Measurements from ENCODE around the gene CTNNA3.
"Not testable (repeated sequence)": the region's sequence is repeated elsewhere in the genome, so short reads cannot be mapped to it uniquely, and the experiment has no call there.

CTNNA3 gene

GRCh38 chr10:67537906-67538305 lies 158.1 kb downstream of the CTNNA3 start:
- H3K27ac ChIP-seq (ENCODE audit: low read length): no peak overlapping the region
- no peaks in the 10 kb centered on the region for H3K9me3 ChIP-seq (ENCODE audit: control insufficient read depth, low read depth, low read length)
- H3K4me3 ChIP-seq (ENCODE audit: low read length): no peak overlapping the region
- H3K9ac ChIP-seq (ENCODE audit: low read length): no peak overlapping the region
- H3K36me3 ChIP-seq (ENCODE audit: control insufficient read depth, low read depth, low read length): no peaks in the 10 kb centered on the region
- no peaks in the 10 kb centered on the region for H3K27me3 ChIP-seq (ENCODE audit: control insufficient read depth, insufficient read depth, low read length)
- no peaks in the 10 kb centered on the region for H3K4me1 ChIP-seq (ENCODE audit: control insufficient read depth, low read depth, low read length)

GRCh38 chr10:67533376-67533775 lies 162.6 kb downstream of the CTNNA3 start:
- H3K27ac ChIP-seq (ENCODE audit: low read length): no peak overlapping the region
- H3K4me1 ChIP-seq (ENCODE audit: control insufficient read depth, low read depth, low read length): no peaks in the 10 kb centered on the region
- H3K9ac ChIP-seq (ENCODE audit: low read length): no peak overlapping the region
- no peaks in the 10 kb centered on the region for H3K9me3 ChIP-seq (ENCODE audit: control insufficient read depth, low read depth, low read length)
- no peaks in the 10 kb centered on the region for H3K27me3 ChIP-seq (ENCODE audit: control insufficient read depth, insufficient read depth, low read length)
- no peaks in the 10 kb centered on the region for H3K36me3 ChIP-seq (ENCODE audit: control insufficient read depth, low read depth, low read length)
- H3K4me3 ChIP-seq (ENCODE audit: low read length): no peak overlapping the region

- H3K36me3 ChIP-seq (ENCODE audit: control insufficient read depth, low read depth, low read length); H3K4me3 ChIP-seq (ENCODE audit: low read length); H3K4me1 ChIP-seq (ENCODE audit: control insufficient read depth, low read depth, low read length); H3K27me3 ChIP-seq (ENCODE audit: control insufficient read depth, insufficient read depth, low read length); H3K9ac ChIP-seq (ENCODE audit: low read length); H3K27ac ChIP-seq (ENCODE audit: low read length); H3K9me3 ChIP-seq (ENCODE audit: control insufficient read depth, low read depth, low read length): not testable (repeated sequence)
These were observed 165.0 kb downstream of the CTNNA3 start for GRCh38 chr10:67530990-67531389.

DNA sequence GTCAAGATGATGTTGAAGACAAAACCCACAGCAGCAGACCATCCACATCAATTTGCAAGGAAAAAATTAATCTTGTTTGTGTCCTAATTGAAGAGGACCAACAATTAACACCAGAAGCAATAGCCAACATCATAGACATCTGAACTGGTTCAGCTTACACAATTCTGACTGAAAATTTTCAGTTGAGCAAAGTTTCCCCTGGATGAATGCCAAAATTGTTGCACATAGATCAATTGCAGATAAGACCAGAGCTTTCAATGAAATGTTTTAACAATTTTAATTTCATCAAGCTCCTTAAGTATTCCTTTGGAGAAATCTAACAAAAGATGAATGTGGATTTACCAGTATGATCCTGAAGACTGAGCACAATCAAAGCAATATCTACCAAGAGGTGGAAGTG lies 168.6 kb downstream of the CTNNA3 start:
- Histone ChIP-seq H3K27ac (ENCODE audit: low read length) (no peak overlapping the region), H3K9me3 (ENCODE audit: control insufficient read depth, low read depth, low read length) (no peaks in the 10 kb centered on the region), H3K4me3 (ENCODE audit: low read length) (no peak overlapping the region), H3K27me3 (ENCODE audit: control insufficient read depth, insufficient read depth, low read length) (no peaks in the 10 kb centered on the region), H3K4me1 (ENCODE audit: control insufficient read depth, low read depth, low read length) (no peaks in the 10 kb centered on the region), H3K9ac (ENCODE audit: low read length) (no peak overlapping the region), H3K36me3 (ENCODE audit: control insufficient read depth, low read depth, low read length) (no peaks in the 10 kb centered on the region)

DNA sequence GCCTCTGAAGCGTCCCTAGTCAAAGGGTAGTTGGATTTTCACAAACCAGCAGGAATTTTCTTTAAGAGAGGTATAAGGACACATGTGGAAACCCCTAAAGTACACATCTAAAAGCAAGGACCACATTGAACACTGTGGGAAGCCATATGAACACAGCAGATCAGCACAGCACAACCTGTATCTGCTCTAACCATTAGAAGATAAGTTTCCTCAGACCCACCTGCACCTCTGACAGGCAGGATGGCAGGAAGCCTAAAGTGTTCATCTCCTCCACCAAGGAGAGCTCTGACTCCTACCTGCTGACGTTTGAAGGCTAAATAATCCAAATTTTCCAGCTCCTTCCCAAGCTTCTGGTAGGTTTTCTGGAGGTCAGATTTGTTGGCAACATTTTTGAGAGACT lies 174.4 kb downstream of the CTNNA3 start:
- H3K27me3 ChIP-seq (ENCODE audit: control insufficient read depth, insufficient read depth, low read length): no peaks in the 10 kb centered on the region
- H3K27ac ChIP-seq (ENCODE audit: low read length): no peak overlapping the region
- H3K9ac ChIP-seq (ENCODE audit: low read length): no peak overlapping the region
- H3K9me3 ChIP-seq (ENCODE audit: control insufficient read depth, low read depth, low read length): no peaks in the 10 kb centered on the region
- no peaks in the 10 kb centered on the region for H3K4me1 ChIP-seq (ENCODE audit: control insufficient read depth, low read depth, low read length)
- H3K36me3 ChIP-seq (ENCODE audit: control insufficient read depth, low read depth, low read length): no peaks in the 10 kb centered on the region
- no peak overlapping the region for H3K4me3 ChIP-seq (ENCODE audit: low read length)

GRCh38 chr10:67520924-67521520 lies 175.0 kb downstream of the CTNNA3 start:
- H3K4me3 ChIP-seq (ENCODE audit: low read length): no peak overlapping the region
- no peaks in the 10 kb centered on the region for H3K9me3 ChIP-seq (ENCODE audit: control insufficient read depth, low read depth, low read length)
- H3K36me3 ChIP-seq (ENCODE audit: control insufficient read depth, low read depth, low read length): no peaks in the 10 kb centered on the region
- H3K4me1 ChIP-seq (ENCODE audit: control insufficient read depth, low read depth, low read length): no peaks in the 10 kb centered on the region
- no peak overlapping the region for H3K27ac ChIP-seq (ENCODE audit: low read length)
- no peaks in the 10 kb centered on the region for H3K27me3 ChIP-seq (ENCODE audit: control insufficient read depth, insufficient read depth, low read length)
- H3K9ac ChIP-seq (ENCODE audit: low read length): no peak overlapping the region

DNA sequence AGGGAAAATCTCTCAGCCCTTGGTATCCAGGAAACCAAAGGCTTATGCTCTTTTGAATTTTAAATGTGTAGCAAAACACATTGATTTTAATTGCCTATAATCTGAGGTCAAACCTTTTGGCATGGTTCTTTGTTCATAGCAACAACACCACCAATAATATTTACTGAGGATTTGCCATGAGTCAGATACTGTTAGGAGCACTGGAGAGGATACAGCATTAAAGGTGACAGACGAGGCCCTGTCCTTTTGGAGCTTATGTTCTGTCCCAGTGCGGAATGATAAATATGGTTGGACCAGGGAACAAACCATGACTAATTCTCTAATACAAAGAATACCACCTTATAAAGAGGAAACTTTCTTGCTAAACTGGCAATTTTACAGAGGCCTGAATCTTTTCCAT lies 176.6 kb downstream of the CTNNA3 start:
- no peaks in the 10 kb centered on the region for H3K36me3 ChIP-seq (ENCODE audit: control insufficient read depth, low read depth, low read length)
- no peak overlapping the region for H3K4me3 ChIP-seq (ENCODE audit: low read length)
- no peaks in the 10 kb centered on the region for H3K4me1 ChIP-seq (ENCODE audit: control insufficient read depth, low read depth, low read length)
- no peaks in the 10 kb centered on the region for H3K27me3 ChIP-seq (ENCODE audit: control insufficient read depth, insufficient read depth, low read length)
- no peaks in the 10 kb centered on the region for H3K9me3 ChIP-seq (ENCODE audit: control insufficient read depth, low read depth, low read length)
- no peak overlapping the region for H3K27ac ChIP-seq (ENCODE audit: low read length)
- no peak overlapping the region for H3K9ac ChIP-seq (ENCODE audit: low read length)

DNA sequence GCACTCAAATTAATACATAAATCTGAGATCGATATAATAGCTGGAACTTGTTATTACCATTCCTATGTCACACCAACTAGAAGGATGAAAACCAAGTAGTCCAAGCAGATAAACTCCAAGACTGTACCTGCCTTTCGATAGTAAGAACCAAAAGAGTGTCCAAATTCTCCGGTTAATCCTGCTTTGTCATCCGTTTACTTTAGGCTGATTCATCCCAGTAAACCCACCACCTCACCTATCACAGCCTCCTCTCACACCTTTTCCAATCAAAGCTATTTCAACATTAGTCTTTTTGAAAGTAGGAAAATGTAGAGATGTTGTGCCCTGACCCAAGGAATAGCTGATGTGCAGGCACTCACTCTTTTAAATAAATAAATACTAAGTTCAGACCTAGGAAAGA lies 177.2 kb downstream of the CTNNA3 start:
- Histone ChIP-seq H3K36me3 (ENCODE audit: control insufficient read depth, low read depth, low read length) (no peaks in the 10 kb centered on the region), H3K27ac (ENCODE audit: low read length) (no peak overlapping the region), H3K27me3 (ENCODE audit: control insufficient read depth, insufficient read depth, low read length) (no peaks in the 10 kb centered on the region), H3K9ac (ENCODE audit: low read length) (no peak overlapping the region), H3K9me3 (ENCODE audit: control insufficient read depth, low read depth, low read length) (no peaks in the 10 kb centered on the region), H3K4me3 (ENCODE audit: low read length) (no peak overlapping the region), H3K4me1 (ENCODE audit: control insufficient read depth, low read depth, low read length) (no peaks in the 10 kb centered on the region)

- Histone ChIP-seq H3K9me3 (ENCODE audit: control insufficient read depth, low read depth, low read length) (no peaks in the 10 kb centered on the region), H3K36me3 (ENCODE audit: control insufficient read depth, low read depth, low read length) (no peaks in the 10 kb centered on the region), H3K27me3 (ENCODE audit: control insufficient read depth, insufficient read depth, low read length) (no peaks in the 10 kb centered on the region), H3K9ac (ENCODE audit: low read length) (no peak overlapping the region), H3K4me1 (ENCODE audit: control insufficient read depth, low read depth, low read length) (no peaks in the 10 kb centered on the region), H3K27ac (ENCODE audit: low read length) (no peak overlapping the region), H3K4me3 (ENCODE audit: low read length) (no peak overlapping the region)
These were observed 178.0 kb downstream of the CTNNA3 start for GRCh38 chr10:67518043-67518442.

- no peaks in the 10 kb centered on the region for H3K27me3 ChIP-seq (ENCODE audit: control insufficient read depth, insufficient read depth, low read length)
- no peak overlapping the region for H3K4me3 ChIP-seq (ENCODE audit: low read length)
- H3K9me3 ChIP-seq (ENCODE audit: control insufficient read depth, low read depth, low read length): no peaks in the 10 kb centered on the region
- H3K36me3 ChIP-seq (ENCODE audit: control insufficient read depth, low read depth, low read length): no peaks in the 10 kb centered on the region
- H3K27ac ChIP-seq (ENCODE audit: low read length): no peak overlapping the region
- H3K4me1 ChIP-seq (ENCODE audit: control insufficient read depth, low read depth, low read length): no peaks in the 10 kb centered on the region
- H3K9ac ChIP-seq (ENCODE audit: low read length): no peak overlapping the region
These were observed 189.3 kb downstream of the CTNNA3 start for GRCh38 chr10:67506757-67507091.

- no peaks in the 10 kb centered on the region for H3K4me1 ChIP-seq (ENCODE audit: control insufficient read depth, low read depth, low read length)
- no peak overlapping the region for H3K9ac ChIP-seq (ENCODE audit: low read length)
- no peaks in the 10 kb centered on the region for H3K36me3 ChIP-seq (ENCODE audit: control insufficient read depth, low read depth, low read length)
- no peaks in the 10 kb centered on the region for H3K27me3 ChIP-seq (ENCODE audit: control insufficient read depth, insufficient read depth, low read length)
- H3K4me3 ChIP-seq (ENCODE audit: low read length): no peak overlapping the region
- H3K27ac ChIP-seq (ENCODE audit: low read length): no peak overlapping the region
- H3K9me3 ChIP-seq (ENCODE audit: control insufficient read depth, low read depth, low read length): no peaks in the 10 kb centered on the region
These were observed 189.8 kb downstream of the CTNNA3 start for GRCh38 chr10:67506083-67506756.

GRCh38 chr10:67492317-67493019 lies 203.5 kb downstream of the CTNNA3 start:
- H3K36me3 ChIP-seq (ENCODE audit: control insufficient read depth, low read depth, low read length): no peaks in the 10 kb centered on the region
- H3K27me3 ChIP-seq (ENCODE audit: control insufficient read depth, insufficient read depth, low read length): no peaks in the 10 kb centered on the region
- no peak overlapping the region for H3K4me3 ChIP-seq (ENCODE audit: low read length)
- no peak overlapping the region for H3K27ac ChIP-seq (ENCODE audit: low read length)
- H3K9me3 ChIP-seq (ENCODE audit: control insufficient read depth, low read depth, low read length): no peaks in the 10 kb centered on the region
- no peak overlapping the region for H3K9ac ChIP-seq (ENCODE audit: low read length)
- no peaks in the 10 kb centered on the region for H3K4me1 ChIP-seq (ENCODE audit: control insufficient read depth, low read depth, low read length)
